Hematopoietic multipotent progenitor cell (in vitro differentiated cells): ENCODE results near the gene CD302. TPM values are rescaled to one million over a fixed set of nuclear protein-coding genes. Genes with fewer than 3 reads are reported as not detected.
"Not testable (repeated sequence)": the region's sequence is repeated elsewhere in the genome, so short reads cannot be mapped to it uniquely, and the experiment has no call there.

Experiments
- DNase-seq, 3 donors: peaks; one replicate each; pipeline ENCODE4 v3.0.0-alpha.2; 2011 to 2015; ENCODE audit warnings: low read depth in 2 of 3, low spot score in 2 of 3
- total RNA-seq: library from RNA; depleted of rRNA; stranded (reverse); fragments of >200 nt; gene quantifications from one replicate; pipeline ENCODE4 v1.2.3, GENCODE V29; 2012

CD302 gene
- total RNA-seq, 1 donor = 16.4 TPM

GRCh38 chr2:159755788-159756187 is 42.2 kb downstream of the CD302 start:
- DNase-seq = peak in 2 of 3 donors; percentile 32 to 39

- no peak for DNase-seq
Observed at GRCh38 chr2:159755014-159755413, 43.0 kb downstream of the CD302 start.

GRCh38 chr2:159753797-159754196 is 44.2 kb downstream of the CD302 start:
- peak in 2 of 3 donors; percentile 45 to 72 for DNase-seq

GRCh38 chr2:159750873-159751272 is 47.1 kb downstream of the CD302 start:
- DNase-seq = no peak

- no peak for DNase-seq
Observed at GRCh38 chr2:159748089-159748488, 49.9 kb downstream of the CD302 start.

- not testable (repeated sequence) for DNase-seq
Observed at GRCh38 chr2:159745237-159745636, 52.8 kb downstream of the CD302 start.

GRCh38 chr2:159744363-159744762 is 53.6 kb downstream of the CD302 start:
- DNase-seq = no peak

- DNase-seq = no peak
Observed at GRCh38 chr2:159742846-159743245, 55.2 kb downstream of the CD302 start.

GRCh38 chr2:159738509-159739390 is 59.3 kb downstream of the CD302 start:
- DNase-seq = peak in 1 of 3 donors; percentile 21

- no peak for DNase-seq
Observed at GRCh38 chr2:159737917-159738296, 60.1 kb downstream of the CD302 start.

GRCh38 chr2:159737292-159737916 is 60.6 kb downstream of the CD302 start:
- DNase-seq = no peak

GRCh38 chr2:159736048-159736447 is 62.0 kb downstream of the CD302 start:
- DNase-seq = no peak

GRCh38 chr2:159735648-159736047 is 62.4 kb downstream of the CD302 start:
- no peak for DNase-seq

GRCh38 chr2:159728629-159729028 is 69.4 kb downstream of the CD302 start:
- no peak for DNase-seq

- no peak for DNase-seq
Observed at GRCh38 chr2:159725713-159726112, 72.3 kb downstream of the CD302 start.

- DNase-seq = not testable (repeated sequence)
Observed at GRCh38 chr2:159724795-159725572, 73.0 kb downstream of the CD302 start.

GRCh38 chr2:159722580-159722979 is 75.4 kb downstream of the CD302 start:
- DNase-seq = no peak

GRCh38 chr2:159720676-159721075 is 77.3 kb downstream of the CD302 start:
- no peak for DNase-seq
